ENCODE measurements around the gene PWWP2B. TPM values are rescaled to one million over a fixed set of nuclear protein-coding genes. Genes with fewer than 3 reads are reported as not detected.

The PWWP2B gene
- total and polyA plus RNA-seq, 4 donors, result 2.0 to 8.7 (median 5.2) TPM

GRCh38 chr10:132459301-132460003, 62.5 kb downstream of the PWWP2B start:
- intact Hi-C loops (cut with DNase I), result loop anchor here (2.0 to 5.0 kb wide), 3 partner anchors 38 to 179 kb away; no protein-coding TSS in a partner anchor
- no peaks in the 10 kb centered on the region for H3K27me3 ChIP-seq (ENCODE audit: control insufficient read depth in 1 of 2, insufficient read depth in 2 of 2, low read length in 1 of 2)
- H3K36me3 ChIP-seq (ENCODE audit: control insufficient read depth in 1 of 2, insufficient read depth in 2 of 2, low read length in 1 of 2), result no peaks in the 10 kb centered on the region
- no peak overlapping the region for H3K27ac ChIP-seq (ENCODE audit: low read depth in 1 of 2, low read length in 2 of 2)
- H3K4me1 ChIP-seq (ENCODE audit: control insufficient read depth in 1 of 2, insufficient read depth in 2 of 2, low read length in 2 of 2), result no peaks in the 10 kb centered on the region
- ATAC-seq (ENCODE audit: low FRiP score) (no peak), DNase-seq (peak; percentile 44 to 75)
- no peak overlapping the region for H3K4me3 ChIP-seq (ENCODE audit: low read length in 2 of 2)
- 84 to 87% methylated on average over 21 to 23 of the region's 23 CpGs for WGBS, 2 donors
- no peaks in the 10 kb centered on the region for H3K9me3 ChIP-seq (ENCODE audit: control insufficient read depth, low read length)

GRCh38 chr10:132460071-132460470, 63.1 kb downstream of the PWWP2B start:
- intact Hi-C loops (cut with DNase I), result loop anchor here in 1 of 2 donors (5.0 kb wide), 1 partner anchor 37 kb away; no protein-coding TSS in a partner anchor
- Histone ChIP-seq H3K27ac (ENCODE audit: low read depth in 1 of 2, low read length in 2 of 2) (no peak overlapping the region), H3K9me3 (ENCODE audit: control insufficient read depth, low read length) (no peaks in the 10 kb centered on the region), H3K27me3 (ENCODE audit: control insufficient read depth in 1 of 2, insufficient read depth in 2 of 2, low read length in 1 of 2) (no peaks in the 10 kb centered on the region), H3K4me1 (ENCODE audit: control insufficient read depth in 1 of 2, insufficient read depth in 2 of 2, low read length in 2 of 2) (no peaks in the 10 kb centered on the region), H3K36me3 (ENCODE audit: control insufficient read depth in 1 of 2, insufficient read depth in 2 of 2, low read length in 1 of 2) (no peaks in the 10 kb centered on the region), H3K4me3 (ENCODE audit: low read length in 2 of 2) (no peak overlapping the region)
- ATAC-seq (ENCODE audit: low FRiP score) (no peak), DNase-seq (peak; percentile 35 to 67)
- WGBS, 2 donors, result 91 to 93% methylated on average over 15 of the region's 15 CpGs

- peak; percentile 44 to 67 for DNase-seq
- no peaks in the 10 kb centered on the region for H3K27me3 ChIP-seq (ENCODE audit: control insufficient read depth in 1 of 2, insufficient read depth in 2 of 2, low read length in 1 of 2)
- no peak for ATAC-seq (ENCODE audit: low FRiP score)
- H3K4me3 ChIP-seq (ENCODE audit: low read length in 2 of 2), result no peak overlapping the region
- no peaks in the 10 kb centered on the region for H3K9me3 ChIP-seq (ENCODE audit: control insufficient read depth, low read length)
- H3K4me1 ChIP-seq (ENCODE audit: control insufficient read depth in 1 of 2, insufficient read depth in 2 of 2, low read length in 2 of 2), result no peaks in the 10 kb centered on the region
- 93% methylated on average over 5 of the region's 5 CpGs for WGBS, 2 donors
- H3K27ac ChIP-seq (ENCODE audit: low read depth in 1 of 2, low read length in 2 of 2), result no peak overlapping the region
- intact Hi-C loops (cut with DNase I), result loop anchor here in 1 of 2 donors (5.0 kb wide), 1 partner anchor 37 kb away; no protein-coding TSS in a partner anchor
- H3K36me3 ChIP-seq (ENCODE audit: control insufficient read depth in 1 of 2, insufficient read depth in 2 of 2, low read length in 1 of 2), result no peaks in the 10 kb centered on the region
Observed at GRCh38 chr10:132460691-132461090, 63.7 kb downstream of the PWWP2B start.

GRCh38 chr10:132461103-132461682, 64.2 kb downstream of the PWWP2B start:
- DNase-seq, result peak in 1 of 2 donors; percentile 49
- Histone ChIP-seq H3K9me3 (ENCODE audit: control insufficient read depth, low read length) (no peaks in the 10 kb centered on the region), H3K27ac (ENCODE audit: low read depth in 1 of 2, low read length in 2 of 2) (no peak overlapping the region), H3K4me1 (ENCODE audit: control insufficient read depth in 1 of 2, insufficient read depth in 2 of 2, low read length in 2 of 2) (no peaks in the 10 kb centered on the region), H3K4me3 (ENCODE audit: low read length in 2 of 2) (no peak overlapping the region), H3K36me3 (ENCODE audit: control insufficient read depth in 1 of 2, insufficient read depth in 2 of 2, low read length in 1 of 2) (no peaks in the 10 kb centered on the region), H3K27me3 (ENCODE audit: control insufficient read depth in 1 of 2, insufficient read depth in 2 of 2, low read length in 1 of 2) (no peaks in the 10 kb centered on the region)
- intact Hi-C loops (cut with DNase I), result loop anchor here in 1 of 2 donors (5.0 kb wide), 1 partner anchor 36 kb away; no protein-coding TSS in a partner anchor
- ATAC-seq (ENCODE audit: low FRiP score), result no peak
- WGBS, 2 donors, result 90 to 92% methylated on average over 14 of the region's 14 CpGs

- ATAC-seq (ENCODE audit: low FRiP score), result no peak
- H3K27ac ChIP-seq (ENCODE audit: low read depth in 1 of 2, low read length in 2 of 2), result no peak overlapping the region
- H3K36me3 ChIP-seq (ENCODE audit: control insufficient read depth in 1 of 2, insufficient read depth in 2 of 2, low read length in 1 of 2), result no peaks in the 10 kb centered on the region
- H3K27me3 ChIP-seq (ENCODE audit: control insufficient read depth in 1 of 2, insufficient read depth in 2 of 2, low read length in 1 of 2), result no peaks in the 10 kb centered on the region
- peak; percentile 43 to 72 for DNase-seq
- 89 to 94% methylated on average over 18 to 19 of the region's 19 CpGs for WGBS, 2 donors
- no peaks in the 10 kb centered on the region for H3K4me1 ChIP-seq (ENCODE audit: control insufficient read depth in 1 of 2, insufficient read depth in 2 of 2, low read length in 2 of 2)
- H3K4me3 ChIP-seq (ENCODE audit: low read length in 2 of 2), result no peak overlapping the region
- H3K9me3 ChIP-seq (ENCODE audit: control insufficient read depth, low read length), result no peaks in the 10 kb centered on the region
- intact Hi-C loops (cut with DNase I), result loop anchor here in 1 of 2 donors (2.0 to 5.0 kb wide), 2 partner anchors 36 to 115 kb away; no protein-coding TSS in a partner anchor
Observed at GRCh38 chr10:132461683-132462231, 64.8 kb downstream of the PWWP2B start.

- no peaks in the 10 kb centered on the region for H3K4me1 ChIP-seq (ENCODE audit: control insufficient read depth in 1 of 2, insufficient read depth in 2 of 2, low read length in 2 of 2)
- H3K4me3 ChIP-seq (ENCODE audit: low read length in 2 of 2), result no peak overlapping the region
- H3K9me3 ChIP-seq (ENCODE audit: control insufficient read depth, low read length), result no peaks in the 10 kb centered on the region
- intact Hi-C loops (cut with DNase I), result loop anchor here in 1 of 2 donors (2.0 to 5.0 kb wide), 2 partner anchors 35 to 114 kb away; no protein-coding TSS in a partner anchor
- 94 to 97% methylated on average over 32 to 35 of the region's 35 CpGs for WGBS, 2 donors
- no peaks in the 10 kb centered on the region for H3K36me3 ChIP-seq (ENCODE audit: control insufficient read depth in 1 of 2, insufficient read depth in 2 of 2, low read length in 1 of 2)
- DNase-seq (peak; percentile 44 to 70), ATAC-seq (ENCODE audit: low FRiP score) (no peak)
- no peaks in the 10 kb centered on the region for H3K27me3 ChIP-seq (ENCODE audit: control insufficient read depth in 1 of 2, insufficient read depth in 2 of 2, low read length in 1 of 2)
- H3K27ac ChIP-seq (ENCODE audit: low read depth in 1 of 2, low read length in 2 of 2), result no peak overlapping the region
Observed at GRCh38 chr10:132462463-132463332, 65.7 kb downstream of the PWWP2B start.

- no peaks in the 10 kb centered on the region for H3K27me3 ChIP-seq (ENCODE audit: control insufficient read depth in 1 of 2, insufficient read depth in 2 of 2, low read length in 1 of 2)
- 31 to 34% methylated on average over 30 of the region's 30 CpGs for WGBS, 2 donors
- H3K9me3 ChIP-seq (ENCODE audit: control insufficient read depth, low read length), result no peaks in the 10 kb centered on the region
- H3K4me3 ChIP-seq (ENCODE audit: low read length in 2 of 2), result no peak overlapping the region
- DNase-seq (peak; percentile 55 to 67), ATAC-seq (ENCODE audit: low FRiP score) (peak; percentile 45)
- intact Hi-C loops (cut with DNase I), result loop anchor here in 1 of 2 donors (1.0 to 5.0 kb wide), 3 partner anchors 34 to 113 kb away; no protein-coding TSS in a partner anchor
- H3K27ac ChIP-seq (ENCODE audit: low read depth in 1 of 2, low read length in 2 of 2), result peak overlapping the region in 1 of 2 donors; percentile 92
- H3K4me1 ChIP-seq (ENCODE audit: control insufficient read depth in 1 of 2, insufficient read depth in 2 of 2, low read length in 2 of 2), result no peaks in the 10 kb centered on the region
- H3K36me3 ChIP-seq (ENCODE audit: control insufficient read depth in 1 of 2, insufficient read depth in 2 of 2, low read length in 1 of 2), result no peaks in the 10 kb centered on the region
Observed at GRCh38 chr10:132463333-132464255, 66.6 kb downstream of the PWWP2B start.
